CD1c-positive myeloid dendritic cell (primary cell): ENCODE measurements around the gene EIF5AL1.
"Not testable (repeated sequence)": the region's sequence is repeated elsewhere in the genome, so short reads cannot be mapped to it uniquely, and the experiment has no call there.

Experiments used
- DNase-seq: peaks from one replicate; pipeline ENCODE4 v3.0.0-alpha.2; 2016; ENCODE audit errors: extremely low spot score

EIF5AL1 gene

DNA sequence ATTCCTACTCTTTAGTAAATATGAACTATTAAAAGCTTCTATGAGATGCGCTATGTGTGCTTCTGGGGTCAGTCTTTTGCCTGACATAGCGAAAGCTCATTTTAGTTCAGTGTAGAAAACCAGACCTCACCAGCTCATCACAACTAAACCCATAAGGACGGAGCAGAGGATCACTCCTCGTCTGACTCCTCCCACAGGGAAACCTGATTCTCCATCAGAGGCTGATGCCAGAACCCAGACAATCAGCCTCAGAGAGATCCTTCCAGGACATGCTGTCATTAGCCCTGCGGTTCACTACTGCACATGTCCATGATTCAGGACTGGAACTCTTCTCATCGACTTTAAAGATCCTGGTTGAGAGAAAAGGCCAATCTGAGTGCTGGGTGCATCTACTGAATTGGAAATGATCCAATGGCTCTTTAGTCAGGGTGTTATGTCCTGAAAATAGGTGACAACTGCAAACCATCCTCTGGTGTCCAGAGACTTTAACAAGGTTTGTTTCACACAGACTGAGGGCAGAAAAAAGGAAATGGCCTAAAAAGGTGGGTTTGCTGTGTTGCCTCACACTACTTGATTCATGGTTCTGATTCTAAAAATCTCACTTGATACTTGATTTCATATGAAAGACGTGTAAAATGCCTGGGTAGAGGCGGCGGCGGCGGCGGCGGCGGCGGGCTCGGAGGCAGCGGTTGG lies at the start of gene EIF5AL1:
TSS of gene EIF5AL1 (plus strand) at position 643 of the 693 bp plus-strand sequence. CDS start 117 bp downstream, outside the sequence.
- DNase-seq: not testable (repeated sequence)

DNA sequence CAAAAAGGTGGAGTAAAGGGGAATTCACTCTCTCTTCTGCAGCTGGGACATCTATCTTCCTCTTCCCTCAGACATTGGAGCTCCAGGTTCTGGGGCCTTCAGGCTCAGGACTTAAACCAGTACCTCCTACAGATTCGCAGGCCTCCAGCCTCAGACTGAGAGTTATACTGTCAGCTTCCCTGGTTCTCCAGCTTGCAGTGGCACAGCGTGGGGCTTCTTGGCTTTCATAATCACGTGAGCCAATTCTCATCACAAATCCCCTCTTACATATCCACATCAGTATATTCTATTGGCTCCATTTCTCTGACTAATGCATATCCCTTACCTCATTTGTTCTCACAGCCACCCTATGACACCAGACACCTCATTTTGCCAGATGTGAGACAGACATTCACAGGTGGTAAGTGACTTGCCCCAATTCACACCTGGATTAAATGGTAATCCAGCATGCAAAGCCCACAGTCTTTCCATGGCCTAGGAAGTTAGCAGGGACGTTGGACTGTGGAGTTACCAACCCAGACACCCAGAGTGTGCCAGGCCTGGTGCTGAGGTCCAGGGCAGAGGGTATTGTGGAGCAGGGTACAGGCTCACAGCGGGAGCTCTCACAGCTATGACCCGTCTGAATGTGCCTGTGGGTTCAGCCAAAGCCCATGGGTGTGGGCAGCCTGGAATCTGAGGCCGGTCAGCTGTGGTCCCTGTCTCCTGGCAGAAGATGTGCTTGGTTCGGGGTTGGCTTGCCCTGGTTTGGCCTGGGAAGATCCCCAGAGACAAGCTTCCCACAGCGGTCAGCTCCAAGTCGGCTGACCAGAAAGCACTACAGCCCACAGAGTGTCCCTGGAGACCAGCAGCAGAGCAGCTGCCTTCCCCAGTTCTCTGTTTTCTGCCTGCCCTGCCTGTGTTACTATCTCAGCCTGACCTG lies 48.5 kb upstream of the EIF5AL1 start:
- DNase-seq: no peak

DNA sequence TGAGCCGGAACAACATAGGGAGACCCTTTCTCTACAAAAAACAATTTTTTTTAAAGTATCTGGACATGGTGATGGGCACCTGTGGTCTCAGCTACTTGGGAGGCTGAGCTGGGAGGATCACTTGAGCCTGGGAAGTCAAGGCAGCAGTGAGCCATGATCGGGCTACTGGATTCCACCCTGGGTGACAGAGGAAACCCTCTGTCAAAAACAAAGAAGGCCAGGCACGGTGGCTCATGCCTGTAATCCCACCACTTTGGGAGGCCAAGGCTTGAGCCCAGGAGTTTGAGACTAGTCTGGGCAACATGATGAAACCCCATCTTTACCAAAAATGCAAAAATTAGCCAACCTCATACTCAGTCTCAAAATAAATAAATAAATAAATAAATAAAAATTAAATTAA lies 47.0 kb upstream of the EIF5AL1 start:
- DNase-seq: no peak

DNA sequence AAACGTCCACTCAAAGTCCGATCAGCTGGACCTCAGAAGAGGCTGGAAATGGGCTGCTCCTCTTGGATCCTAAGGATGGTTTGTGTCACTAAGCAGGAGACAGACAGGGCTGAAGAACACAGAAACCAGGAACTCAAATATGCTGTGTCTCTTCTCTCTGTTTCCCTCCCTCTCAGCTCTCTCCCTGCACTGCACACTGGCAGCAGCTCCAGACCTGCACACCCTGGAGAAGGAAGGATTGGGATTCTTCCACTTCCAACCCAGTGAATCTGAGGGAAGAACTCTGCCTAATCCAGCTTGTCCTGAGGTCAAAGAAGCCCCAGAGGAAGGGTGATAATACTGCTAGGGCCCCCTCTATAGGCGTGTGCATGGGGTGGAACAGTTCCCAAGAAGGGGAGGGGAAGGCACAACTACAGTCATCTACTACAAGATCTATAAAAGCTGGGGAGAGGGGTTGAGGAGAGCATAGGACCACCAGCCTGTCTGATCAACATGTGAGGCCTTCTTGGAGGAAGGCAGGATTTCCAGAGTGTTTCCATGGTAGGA lies 44.2 kb upstream of the EIF5AL1 start:
- peak; percentile 9 for DNase-seq

DNA sequence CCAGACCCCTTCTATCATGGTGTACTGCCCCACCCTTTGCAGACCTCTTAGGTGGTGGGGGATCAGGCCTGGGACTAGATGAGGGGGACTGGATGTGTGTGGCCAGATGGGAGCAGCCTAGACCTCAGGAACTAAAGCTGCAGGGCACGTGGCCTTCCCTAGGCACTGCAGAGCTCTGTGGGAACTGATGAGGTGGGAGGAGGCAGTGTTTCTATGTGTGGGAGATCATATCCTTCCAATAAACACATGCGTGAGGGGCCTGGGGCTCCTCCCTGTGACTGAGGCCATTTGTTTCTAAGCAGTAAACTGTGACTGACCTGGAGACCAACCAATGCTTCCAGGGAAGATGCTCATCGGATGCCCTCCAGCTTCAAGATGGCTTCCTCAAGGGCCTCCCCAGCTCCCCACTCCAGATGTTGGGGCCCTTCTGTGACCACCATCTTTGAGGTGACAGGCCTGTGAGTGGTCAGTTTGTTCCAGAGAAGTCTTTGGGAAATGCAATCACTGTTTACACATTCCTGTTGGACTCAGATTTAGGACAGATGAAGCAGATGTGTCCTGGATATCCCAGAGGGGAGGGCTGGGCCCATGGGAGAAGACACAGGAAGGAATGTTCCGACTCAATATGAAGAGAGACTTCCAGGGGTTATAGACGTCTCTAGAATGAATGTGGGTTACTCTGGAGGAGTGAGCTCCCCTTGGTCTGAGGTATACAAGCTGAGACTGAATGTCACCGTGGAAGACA lies 43.3 kb upstream of the EIF5AL1 start:
- no peak for DNase-seq

DNA sequence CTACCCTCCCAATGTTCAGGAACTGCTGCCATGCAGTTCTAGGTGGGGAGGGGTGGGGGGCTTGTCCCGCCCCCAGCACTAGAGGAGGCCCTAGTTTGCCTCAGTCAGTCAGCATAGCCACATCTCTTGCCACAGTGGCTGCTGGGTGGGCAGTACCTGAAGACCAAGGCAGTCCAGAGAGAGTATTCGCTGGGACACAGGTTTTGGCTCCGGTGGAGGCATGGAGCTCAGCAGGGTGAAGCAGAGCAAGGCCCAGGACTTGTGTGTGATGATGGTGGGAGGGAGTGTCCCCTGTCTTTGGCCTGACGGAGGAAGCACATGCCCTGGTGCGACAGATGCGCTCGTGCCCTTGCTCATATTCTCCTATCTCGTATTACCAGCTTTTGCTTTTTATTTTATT lies 42.2 kb upstream of the EIF5AL1 start:
- DNase-seq: no peak

DNA sequence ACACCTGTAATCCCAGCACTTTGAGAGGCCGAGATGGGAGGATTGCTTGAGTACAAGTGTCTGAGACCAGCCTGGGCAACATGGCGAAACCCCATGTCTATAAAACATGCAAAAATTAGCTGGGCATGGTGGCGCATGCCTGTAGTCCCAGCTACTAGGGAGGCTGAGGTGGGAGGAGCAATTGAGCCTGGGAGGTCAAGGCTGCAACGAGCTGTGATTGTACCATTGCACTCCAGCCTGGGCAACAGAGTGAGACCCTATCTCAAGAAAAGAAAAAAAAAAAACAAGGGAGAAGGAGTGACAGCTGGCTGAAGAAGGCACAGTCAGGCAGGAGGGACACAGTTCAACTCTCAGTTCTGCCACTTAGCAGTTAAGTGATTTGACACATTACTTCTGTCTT lies 40.6 kb upstream of the EIF5AL1 start:
- no peak for DNase-seq

DNA sequence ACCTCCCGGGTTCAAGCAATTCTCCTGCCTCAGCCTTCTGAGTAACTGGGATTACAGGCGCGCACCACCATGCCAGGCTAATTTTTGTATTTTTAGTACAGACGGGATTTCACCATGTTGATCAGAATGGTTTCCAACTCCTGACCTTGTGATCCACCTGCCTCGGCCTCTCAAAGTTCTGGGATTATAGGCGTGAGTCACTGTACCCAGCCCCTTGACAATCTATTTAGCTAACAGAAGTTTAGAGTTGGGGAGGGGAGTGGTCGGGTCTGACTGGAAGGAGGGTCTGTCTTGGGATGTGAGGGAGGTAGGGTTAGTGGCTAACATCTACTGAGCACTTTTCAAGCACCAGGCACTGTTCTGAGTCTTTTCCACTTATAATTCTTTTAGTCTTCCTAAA lies 39.9 kb upstream of the EIF5AL1 start:
- no peak for DNase-seq

DNA sequence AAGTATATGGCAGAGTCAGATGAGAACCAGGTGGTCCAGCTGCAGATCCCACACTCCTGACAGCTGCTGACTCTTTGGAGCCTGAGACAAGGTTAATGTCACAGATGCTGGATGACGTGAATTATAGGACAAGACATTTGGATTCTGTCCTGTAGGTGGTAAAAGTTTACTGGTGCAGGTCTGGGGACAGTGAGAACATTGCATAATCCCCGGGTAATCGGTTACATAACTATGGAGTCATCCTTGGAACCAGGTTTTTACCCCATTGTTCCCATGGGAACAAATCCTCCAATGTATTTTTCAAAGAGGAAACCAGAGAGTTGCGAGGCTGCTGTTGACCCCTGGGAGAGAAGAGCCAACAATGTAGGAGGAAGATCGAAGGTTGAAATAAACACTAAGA lies 39.4 kb upstream of the EIF5AL1 start:
- no peak for DNase-seq

DNA sequence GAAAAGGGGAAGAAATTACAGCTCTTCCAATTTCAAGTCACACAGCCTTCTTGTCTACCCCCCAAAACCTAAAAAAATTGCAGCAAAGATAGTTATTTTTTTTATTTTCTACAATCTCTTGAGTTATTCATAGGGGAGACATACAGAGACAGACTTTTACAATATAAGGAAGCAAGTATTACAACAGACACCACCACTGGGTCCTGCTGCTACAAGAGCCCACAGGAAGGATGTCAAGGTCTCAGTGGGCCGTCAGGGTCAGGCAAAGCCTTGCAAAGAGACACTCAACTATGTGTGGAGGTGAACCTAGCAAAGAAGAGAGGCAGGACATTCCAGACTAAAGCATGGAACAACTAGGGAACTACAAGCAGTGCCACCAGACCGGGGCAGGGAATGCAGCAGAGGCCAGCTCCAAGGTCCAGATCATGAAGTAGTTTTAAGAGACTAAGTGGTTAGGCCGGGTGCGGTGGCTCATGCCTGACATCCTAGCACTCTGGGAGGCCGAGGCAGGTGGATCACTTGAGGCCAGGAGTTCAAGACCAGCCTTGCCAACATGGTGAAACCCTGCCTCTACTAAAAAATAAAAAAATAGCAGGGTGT lies 38.7 kb upstream of the EIF5AL1 start:
- DNase-seq: peak; percentile 10

DNA sequence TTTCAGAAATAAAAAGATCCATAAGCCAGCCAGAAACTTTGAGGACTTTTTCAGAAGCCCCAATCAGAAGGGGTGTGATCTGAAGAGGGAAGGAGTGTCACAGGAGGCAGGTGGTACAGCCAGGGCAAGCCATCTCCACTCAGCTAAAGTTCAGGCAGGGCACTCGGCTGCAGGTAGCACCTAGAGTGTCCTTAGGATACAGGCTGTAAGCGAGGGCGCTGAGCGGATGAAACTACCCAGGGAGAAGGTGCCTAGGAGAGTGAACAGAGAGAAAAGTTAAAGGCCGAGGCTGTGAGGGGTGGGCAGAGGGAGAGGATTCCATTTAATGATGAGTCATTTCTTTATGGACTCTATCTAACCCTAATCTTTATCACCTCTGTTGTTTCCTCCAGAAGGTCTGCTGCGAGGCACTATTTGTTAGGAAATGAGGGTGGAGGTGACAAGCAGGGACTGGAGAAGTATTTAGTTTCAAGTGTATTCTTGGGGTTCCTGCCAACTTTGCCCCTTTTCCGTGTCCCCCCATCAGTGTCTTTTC lies 37.1 kb upstream of the EIF5AL1 start:
- DNase-seq: no peak

DNA sequence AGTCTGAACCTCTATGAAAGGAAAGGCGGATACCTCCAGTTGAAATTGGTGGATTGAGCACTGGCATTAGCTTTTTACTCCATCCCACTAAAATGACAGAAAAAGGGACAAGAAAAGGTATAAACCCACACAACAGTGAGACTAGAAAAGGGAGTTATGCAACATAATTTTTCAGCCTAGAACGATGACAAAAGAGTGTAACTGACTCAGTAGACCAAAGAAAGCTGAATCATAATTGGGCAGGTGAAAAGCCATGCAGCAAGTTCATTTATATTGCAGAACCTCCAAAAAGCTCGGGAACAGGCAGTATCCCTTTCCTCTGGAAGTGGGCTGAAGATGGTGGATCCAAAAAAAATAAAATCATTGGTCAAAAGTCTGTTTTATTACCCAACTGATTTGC lies 36.5 kb upstream of the EIF5AL1 start:
- no peak for DNase-seq

DNA sequence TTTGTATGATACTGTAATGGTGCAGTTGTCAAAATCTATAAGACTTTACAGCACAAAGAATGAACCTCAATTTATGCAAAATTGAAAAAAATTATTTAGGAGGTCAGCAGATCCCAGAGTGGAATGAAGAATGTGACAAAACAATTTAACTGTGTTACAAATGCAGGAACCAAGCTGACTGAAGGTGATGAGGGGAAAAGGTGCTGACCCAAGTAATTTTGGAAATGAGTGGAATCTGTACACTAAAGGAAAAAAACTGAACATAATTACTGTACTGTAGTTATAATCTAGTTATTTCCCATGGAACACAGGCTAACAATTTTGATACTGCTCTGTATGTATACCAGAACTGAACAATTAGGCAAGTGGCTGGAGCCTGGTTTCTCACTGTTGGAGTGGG lies 35.7 kb upstream of the EIF5AL1 start:
- DNase-seq: no peak

DNA sequence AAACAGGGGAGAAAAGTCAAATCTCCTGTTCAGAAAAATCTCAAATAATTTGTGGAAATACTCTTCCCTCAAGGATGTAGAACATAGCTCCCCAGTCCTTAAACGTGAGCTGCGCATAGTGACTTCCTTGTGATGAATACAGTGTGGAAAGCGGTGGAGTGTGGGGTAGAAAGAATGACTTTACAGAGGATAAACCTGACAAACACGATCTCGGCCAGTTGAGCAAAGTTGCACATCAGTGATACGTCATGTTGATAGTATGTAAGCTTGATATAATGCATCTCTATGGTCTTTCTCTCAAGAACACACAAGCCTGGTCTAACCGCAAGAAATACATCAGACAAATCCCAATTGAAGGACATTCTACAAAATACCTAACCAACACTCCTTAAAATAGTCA lies 34.9 kb upstream of the EIF5AL1 start:
- DNase-seq: no peak

DNA sequence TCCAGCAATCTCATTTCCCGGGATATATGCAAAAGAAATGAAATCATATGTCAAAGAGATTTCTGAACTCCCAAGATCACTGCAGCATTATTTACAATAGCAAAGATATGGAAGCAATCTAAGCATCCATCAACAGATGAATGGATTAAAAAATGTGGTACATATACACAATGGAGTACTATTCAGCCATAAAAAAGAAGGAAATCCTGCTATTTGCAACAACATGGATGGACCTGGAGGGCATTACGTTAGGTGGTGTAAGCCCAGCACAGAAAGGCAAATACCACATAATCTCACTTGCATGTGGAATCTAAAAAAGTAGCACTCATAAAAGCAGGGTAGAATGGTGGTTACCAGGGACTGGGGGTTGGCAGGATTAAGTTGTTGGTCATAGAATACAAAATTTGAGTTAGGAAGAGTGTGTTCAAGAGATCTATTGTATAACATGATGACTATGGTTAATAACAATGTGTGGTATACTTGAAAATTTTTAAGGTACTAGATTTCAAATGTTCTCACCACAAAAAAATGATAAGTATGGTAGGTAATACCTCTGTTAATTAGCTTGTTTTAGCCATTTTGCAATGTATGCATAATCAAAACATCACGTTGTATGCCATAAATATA lies 32.9 kb upstream of the EIF5AL1 start:
- DNase-seq: no peak

DNA sequence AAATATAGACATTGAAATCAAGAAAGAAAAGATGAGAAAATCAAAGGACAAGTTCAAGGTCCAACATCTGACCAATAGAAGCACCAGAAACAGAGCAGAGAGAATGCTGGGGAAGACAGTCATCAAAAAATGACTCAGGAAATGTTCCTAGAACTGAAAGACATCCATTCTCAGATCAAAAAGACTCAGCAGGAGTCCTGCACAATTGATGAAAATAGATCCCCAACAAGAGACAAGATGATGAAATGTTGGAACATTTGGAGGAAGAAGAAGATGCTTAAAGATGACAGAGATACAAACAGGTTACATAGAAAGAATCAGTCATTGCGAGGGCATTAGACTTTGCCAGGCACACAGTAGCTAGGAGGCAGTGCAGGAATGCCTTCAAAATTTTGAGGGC lies 30.0 kb upstream of the EIF5AL1 start:
- no peak for DNase-seq

DNA sequence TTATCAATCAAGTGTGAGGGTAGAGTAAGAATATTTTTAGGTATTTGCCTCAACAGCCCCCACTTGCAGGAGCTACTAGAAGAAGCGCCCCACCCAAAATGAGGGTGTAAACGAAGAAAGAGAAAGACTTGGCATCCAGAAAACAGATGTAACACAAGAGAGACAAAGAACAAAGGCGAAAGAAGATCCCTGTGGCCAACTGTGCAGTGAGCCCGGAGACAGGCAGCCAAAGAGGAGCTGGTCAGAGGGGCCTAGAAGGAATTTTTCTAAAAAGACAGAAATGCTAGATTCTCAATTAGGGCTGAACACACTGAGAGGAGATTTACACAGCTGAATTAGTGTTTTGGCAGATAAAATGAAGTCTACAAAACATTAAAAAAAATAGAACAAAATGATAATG lies 29.6 kb upstream of the EIF5AL1 start:
- DNase-seq: no peak

DNA sequence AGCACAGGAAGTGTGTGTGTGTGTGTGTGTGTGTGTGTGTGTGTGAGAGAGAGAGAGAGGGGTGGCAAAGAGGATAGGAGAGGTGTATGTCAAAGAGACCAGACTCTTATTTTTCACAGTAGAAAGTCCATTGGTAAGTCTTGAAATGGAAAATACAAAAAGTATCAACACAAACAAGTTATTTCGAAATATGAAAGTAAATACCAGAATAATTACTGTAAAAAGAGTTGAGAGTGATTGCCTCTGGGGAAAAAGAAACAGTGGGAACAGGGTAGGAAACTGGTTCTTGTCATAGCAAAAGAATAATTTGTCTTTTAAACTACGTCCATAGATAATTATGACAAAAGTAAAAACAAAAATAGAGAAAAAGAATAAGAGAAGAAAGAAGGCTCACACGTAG lies 29.0 kb upstream of the EIF5AL1 start:
- DNase-seq: no peak

DNA sequence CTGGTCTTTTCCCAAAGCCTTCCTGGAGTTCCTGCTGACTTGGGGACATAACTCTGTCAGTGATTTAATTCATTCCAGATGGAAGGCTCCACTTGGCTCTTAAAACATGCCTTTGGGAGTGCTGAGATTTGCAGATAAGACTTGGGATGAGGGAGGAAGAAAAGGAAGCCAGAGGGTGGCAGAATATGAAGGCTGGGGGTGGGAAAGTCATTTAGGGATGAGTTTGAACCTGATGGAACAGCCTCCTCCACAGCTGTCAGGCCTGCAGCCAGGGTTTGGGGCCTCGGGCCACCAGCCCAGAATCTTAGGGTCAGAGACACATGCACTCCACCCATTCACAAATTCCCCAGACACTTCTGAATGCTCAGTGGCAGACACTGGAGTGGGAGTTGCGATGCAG lies 28.4 kb upstream of the EIF5AL1 start:
- DNase-seq: no peak

DNA sequence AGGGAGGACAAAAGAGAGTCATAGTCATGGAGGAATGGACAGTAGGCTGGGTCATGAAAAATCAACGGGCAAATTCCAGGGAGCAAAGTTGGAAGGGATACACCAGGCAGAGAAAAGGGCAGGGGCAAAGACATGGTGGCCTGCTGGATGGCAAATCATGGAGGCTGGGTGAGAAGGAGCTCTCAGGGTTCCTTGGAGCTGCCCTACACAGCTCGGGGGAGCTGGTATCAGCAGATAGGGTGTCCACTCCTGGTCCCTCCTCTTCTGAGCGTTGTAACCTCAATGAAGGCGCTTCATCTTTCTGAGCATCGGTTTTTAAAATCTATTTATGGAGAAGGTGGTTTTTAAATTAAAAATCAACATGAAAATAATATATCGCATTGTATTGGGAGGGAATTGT lies 27.9 kb upstream of the EIF5AL1 start:
- no peak for DNase-seq
